ENCODE data around the gene ALB. TPM values are rescaled to one million over a fixed set of nuclear protein-coding genes. Genes with fewer than 3 reads are reported as not detected.

ALB gene
- total and polyA plus RNA-seq, 2 experiments from 2014 or later = not detected

DNA sequence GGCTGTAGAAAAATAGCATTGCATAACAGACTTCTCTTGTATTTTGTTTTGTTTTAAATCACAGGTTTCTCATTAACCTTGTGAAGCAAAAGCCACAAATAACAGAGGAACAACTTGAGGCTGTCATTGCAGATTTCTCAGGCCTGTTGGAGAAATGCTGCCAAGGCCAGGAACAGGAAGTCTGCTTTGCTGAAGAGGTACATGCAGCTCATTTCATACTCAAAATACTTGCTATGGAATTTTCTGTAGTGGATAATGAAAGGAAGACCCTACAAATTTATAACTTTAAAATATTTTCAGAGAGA lies 49.6 kb downstream of the ALB start:
- in situ Hi-C loops (cut with MboI) = no loop called here
- no peaks in the 10 kb centered on the region for H4K20me1 ChIP-seq (ENCODE audit: insufficient read depth)

DNA sequence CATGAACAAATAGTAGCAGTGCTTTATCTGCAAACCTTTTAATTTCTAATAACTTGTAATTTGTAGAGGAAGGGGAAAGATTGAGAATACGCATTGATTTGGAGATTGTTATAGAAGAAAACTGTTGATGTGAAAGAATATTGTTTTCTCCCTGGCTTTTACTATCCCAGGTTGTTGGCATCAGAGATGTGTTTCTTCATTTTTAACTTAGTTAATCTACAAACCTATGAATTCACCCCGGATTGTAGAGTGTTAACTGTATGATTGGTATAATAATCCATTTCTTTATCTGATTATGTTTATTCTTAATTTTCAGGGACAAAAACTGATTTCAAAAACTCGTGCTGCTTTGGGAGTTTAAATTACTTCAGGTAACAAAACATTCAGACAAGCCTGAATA lies 50.8 kb downstream of the ALB start:
- Histone ChIP-seq H4K20me1 (ENCODE audit: insufficient read depth) (no peaks in the 10 kb centered on the region), H3K9me2 (ENCODE audit: insufficient read depth) (no peaks in the 10 kb centered on the region), H3K79me2 (ENCODE audit: insufficient read depth) (no peaks in the 10 kb centered on the region), H3K36me3 (ENCODE audit: low read depth) (no peaks in the 10 kb centered on the region), H3K4me2 (ENCODE audit: unreplicated experiment) (no peak overlapping the region), H3K9ac (no peak overlapping the region), H3F3A (ENCODE audit: insufficient read depth) (peaks cover 19% of the 10 kb centered on the region), H3K27ac (no peak overlapping the region), H3K4me1 (ENCODE audit: insufficient read depth) (peaks cover 22% of the 10 kb centered on the region), H3K9me3 (ENCODE audit: low read depth) (no peaks in the 10 kb centered on the region), H3K4me3 (no peak overlapping the region), H3K27me3 (replicated peaks; ENCODE audit: insufficient read depth) (no peaks in the 10 kb centered on the region), H2AFZ (no peak overlapping the region)
- in situ Hi-C loops (cut with MboI) = no loop called here
- TF ChIP-seq EZH2 (IDR thresholded peaks at IDR 0.05; ENCODE audit: insufficient read depth, poor library complexity, severe bottlenecking) (no peak), EZH2phosphoT487 (IDR thresholded peaks at IDR 0.05; ENCODE audit: insufficient read depth, low read depth) (no peak)
- no peak for DNase-seq
- WGBS, 2 experiments (ENCODE audit: low coverage in 1 of 2, low lambda C conversion rate in 2 of 2, missing lambda C conversion rate in 2 of 2) = 48 to 52% methylated on average over 3 of the region's 3 CpGs

More for the DNA sequence above, 49.6 kb downstream of the ALB start:
- Histone ChIP-seq H3K9me2 (ENCODE audit: insufficient read depth) (no peaks in the 10 kb centered on the region), H3K27ac (no peak overlapping the region), H3K9me3 (ENCODE audit: low read depth) (no peaks in the 10 kb centered on the region), H3K4me3 (no peak overlapping the region), H3K36me3 (ENCODE audit: low read depth) (no peaks in the 10 kb centered on the region), H3K4me2 (ENCODE audit: unreplicated experiment) (no peak overlapping the region), H3F3A (ENCODE audit: insufficient read depth) (peaks cover 20% of the 10 kb centered on the region), H3K79me2 (ENCODE audit: insufficient read depth) (no peaks in the 10 kb centered on the region), H3K4me1 (ENCODE audit: insufficient read depth) (peaks cover 31% of the 10 kb centered on the region), H3K27me3 (replicated peaks; ENCODE audit: insufficient read depth) (no peaks in the 10 kb centered on the region), H3K9ac (no peak overlapping the region), H2AFZ (no peak overlapping the region)
- TF ChIP-seq EZH2phosphoT487 (IDR thresholded peaks at IDR 0.05; ENCODE audit: insufficient read depth, low read depth) (no peak), EZH2 (IDR thresholded peaks at IDR 0.05; ENCODE audit: insufficient read depth, poor library complexity, severe bottlenecking) (no peak)
- no peak for DNase-seq

DNA sequence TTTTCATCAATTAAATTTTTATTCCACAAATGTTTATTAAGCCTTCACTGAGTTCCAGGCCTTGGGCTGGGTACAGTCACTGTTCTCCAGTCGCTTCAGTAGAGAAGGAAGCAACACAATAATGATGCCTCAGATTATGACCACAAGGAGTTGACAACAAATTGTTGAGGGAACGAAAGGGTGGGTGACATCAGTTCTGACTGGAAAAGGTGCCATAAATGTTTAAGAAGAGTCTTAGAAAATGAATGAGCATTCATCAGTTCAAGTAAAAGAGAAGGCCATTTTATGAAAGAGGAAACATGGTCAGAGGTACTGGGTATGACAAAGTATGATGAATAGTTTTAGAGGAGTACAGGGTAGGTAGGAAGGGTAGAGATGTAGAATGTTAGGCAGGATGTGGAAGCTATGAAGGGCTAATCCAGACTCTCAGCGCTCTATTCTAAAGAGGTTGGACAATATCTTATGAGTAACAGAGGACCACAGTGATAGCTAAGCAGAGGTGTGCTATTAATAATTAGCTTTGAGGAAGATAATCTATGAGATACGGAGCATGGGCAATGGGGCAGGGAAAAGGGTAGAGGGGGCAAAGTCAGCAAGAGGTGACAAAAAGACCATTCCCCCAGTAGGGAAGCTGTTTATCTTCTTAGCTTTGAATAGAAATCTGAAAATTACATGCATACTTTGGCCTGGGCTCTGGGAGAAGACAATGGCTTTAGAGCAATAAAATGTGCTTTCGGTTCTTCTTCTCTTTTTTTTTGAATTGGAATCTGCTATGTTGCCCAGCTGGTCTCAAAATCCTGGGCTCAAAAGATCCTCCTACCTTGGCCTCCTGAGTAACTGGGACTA lies 52.3 kb downstream of the ALB start:
- no peak overlapping the region for H3K27ac ChIP-seq
- TF ChIP-seq EZH2 (IDR thresholded peaks at IDR 0.05; ENCODE audit: insufficient read depth, poor library complexity, severe bottlenecking) (no peak), EZH2phosphoT487 (IDR thresholded peaks at IDR 0.05; ENCODE audit: insufficient read depth, low read depth) (no peak)
- H4K20me1 ChIP-seq (ENCODE audit: insufficient read depth) = no peaks in the 10 kb centered on the region
- no peaks in the 10 kb centered on the region for H3K27me3 ChIP-seq (replicated peaks; ENCODE audit: insufficient read depth)
- no peak for DNase-seq
- no peaks in the 10 kb centered on the region for H3K36me3 ChIP-seq (ENCODE audit: low read depth)
- no peak overlapping the region for H3K4me3 ChIP-seq
- no peak overlapping the region for H3K9ac ChIP-seq
- H3K9me2 ChIP-seq (ENCODE audit: insufficient read depth) = no peaks in the 10 kb centered on the region
- no peaks in the 10 kb centered on the region for H3K79me2 ChIP-seq (ENCODE audit: insufficient read depth)
- no peaks in the 10 kb centered on the region for H3K9me3 ChIP-seq (ENCODE audit: low read depth)
- no peak overlapping the region for H2AFZ ChIP-seq
- H3F3A ChIP-seq (ENCODE audit: insufficient read depth) = peaks cover 6% of the 10 kb centered on the region; the same call in 1 of the 2 replicates
- in situ Hi-C loops (cut with MboI) = no loop called here
- H3K4me2 ChIP-seq (ENCODE audit: unreplicated experiment) = no peak overlapping the region
- peaks cover 8% of the 10 kb centered on the region; the same call in 1 of the 2 replicates for H3K4me1 ChIP-seq (ENCODE audit: insufficient read depth)
- WGBS, 2 experiments (ENCODE audit: low coverage in 1 of 2, low lambda C conversion rate in 2 of 2, missing lambda C conversion rate in 2 of 2) = 70 to 74% methylated on average over 5 of the region's 5 CpGs

DNA sequence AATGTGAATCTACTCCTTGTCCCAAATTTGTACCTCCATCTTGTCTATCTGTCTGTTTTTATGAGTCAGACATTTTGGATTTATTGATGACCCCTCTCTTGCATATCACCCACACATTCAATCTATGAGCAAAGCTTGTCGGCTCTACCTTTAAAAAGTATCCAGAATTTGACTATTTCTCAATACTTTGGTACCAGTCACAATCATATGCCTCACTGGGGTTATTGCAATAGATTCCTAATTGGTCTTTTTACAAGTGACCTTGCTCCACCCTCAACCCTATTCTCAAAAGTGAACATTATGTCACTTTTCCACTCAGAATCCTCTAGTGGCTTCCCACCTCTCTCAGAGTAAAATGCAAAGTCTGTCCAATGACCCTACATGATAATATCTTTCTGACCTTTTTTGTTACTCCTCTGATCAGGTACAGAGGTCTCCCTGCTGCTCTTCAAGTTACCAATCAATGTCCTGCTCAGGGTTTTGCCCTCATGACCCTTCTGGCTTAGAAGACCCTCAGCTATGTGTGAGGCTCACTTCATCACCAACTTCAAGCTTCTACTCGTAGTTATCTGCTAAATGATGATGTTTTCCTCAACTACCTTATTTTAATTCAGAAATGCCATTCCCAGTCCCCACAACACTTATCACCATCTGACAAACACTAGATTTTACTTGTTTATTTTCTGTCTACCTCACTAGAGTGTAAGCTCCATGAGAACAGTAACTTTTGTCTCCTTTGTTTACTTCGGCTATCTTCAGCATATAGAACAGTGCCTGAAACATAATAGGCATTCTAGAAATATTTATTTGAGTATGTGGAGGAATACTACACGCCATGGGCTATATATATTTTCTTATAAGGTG lies 54.3 kb downstream of the ALB start:
- Histone ChIP-seq H3K4me3 (no peak overlapping the region), H3K4me1 (ENCODE audit: insufficient read depth) (no peaks in the 10 kb centered on the region), H3K27me3 (replicated peaks; ENCODE audit: insufficient read depth) (0 out of 2 replicates have a peak, but pooled peaks cover 3% of the 10 kb centered on the region), H3K4me2 (ENCODE audit: unreplicated experiment) (no peak overlapping the region), H3K9me3 (ENCODE audit: low read depth) (no peaks in the 10 kb centered on the region), H3F3A (ENCODE audit: insufficient read depth) (no peaks in the 10 kb centered on the region), H3K27ac (no peak overlapping the region), H3K79me2 (ENCODE audit: insufficient read depth) (no peaks in the 10 kb centered on the region), H3K36me3 (ENCODE audit: low read depth) (no peaks in the 10 kb centered on the region), H4K20me1 (ENCODE audit: insufficient read depth) (no peaks in the 10 kb centered on the region), H2AFZ (no peak overlapping the region), H3K9ac (no peak overlapping the region), H3K9me2 (ENCODE audit: insufficient read depth) (no peaks in the 10 kb centered on the region)
- DNase-seq = no peak
- in situ Hi-C loops (cut with MboI) = no loop called here
- 44 to 47% methylated on average over 4 of the region's 4 CpGs for WGBS, 2 experiments (ENCODE audit: low coverage in 1 of 2, low lambda C conversion rate in 2 of 2, missing lambda C conversion rate in 2 of 2)
- TF ChIP-seq EZH2 (IDR thresholded peaks at IDR 0.05; ENCODE audit: insufficient read depth, poor library complexity, severe bottlenecking) (no peak), EZH2phosphoT487 (IDR thresholded peaks at IDR 0.05; ENCODE audit: insufficient read depth, low read depth) (no peak)
